Measurements from ENCODE around the gene IL26. TPM values are rescaled to one million over a fixed set of nuclear protein-coding genes. Genes with fewer than 3 reads are reported as not detected.
"Not testable (repeated sequence)": the region's sequence is repeated elsewhere in the genome, so short reads cannot be mapped to it uniquely, and the experiment has no call there.

The IL26 gene
- total RNA-seq, 1 experiment from 2014 or later = not detected

DNA sequence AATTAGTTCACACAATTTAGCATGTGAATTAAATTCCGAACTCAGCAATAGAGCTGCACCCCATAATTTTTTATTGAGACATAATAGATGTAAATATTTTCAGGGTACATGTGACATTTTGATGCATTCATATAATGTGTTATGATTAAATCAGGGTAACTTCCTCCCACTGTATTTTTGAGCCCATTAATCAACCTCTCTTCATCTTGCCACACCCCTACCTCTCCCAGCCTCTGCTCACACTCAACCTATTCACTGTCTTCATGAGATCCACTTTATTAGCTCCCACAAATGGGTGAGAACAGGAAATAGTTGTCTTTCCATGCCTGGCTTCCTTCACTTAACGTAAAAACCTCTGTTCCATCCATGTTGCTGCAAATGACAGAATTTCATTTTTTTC is 14.7 kb downstream of the IL26 start:
- DNase-seq (ENCODE audit: low spot score) = no peak
- in situ Hi-C loops (cut with HindIII; ENCODE audit: low sequenced_read_pairs) = no loop called here

DNA sequence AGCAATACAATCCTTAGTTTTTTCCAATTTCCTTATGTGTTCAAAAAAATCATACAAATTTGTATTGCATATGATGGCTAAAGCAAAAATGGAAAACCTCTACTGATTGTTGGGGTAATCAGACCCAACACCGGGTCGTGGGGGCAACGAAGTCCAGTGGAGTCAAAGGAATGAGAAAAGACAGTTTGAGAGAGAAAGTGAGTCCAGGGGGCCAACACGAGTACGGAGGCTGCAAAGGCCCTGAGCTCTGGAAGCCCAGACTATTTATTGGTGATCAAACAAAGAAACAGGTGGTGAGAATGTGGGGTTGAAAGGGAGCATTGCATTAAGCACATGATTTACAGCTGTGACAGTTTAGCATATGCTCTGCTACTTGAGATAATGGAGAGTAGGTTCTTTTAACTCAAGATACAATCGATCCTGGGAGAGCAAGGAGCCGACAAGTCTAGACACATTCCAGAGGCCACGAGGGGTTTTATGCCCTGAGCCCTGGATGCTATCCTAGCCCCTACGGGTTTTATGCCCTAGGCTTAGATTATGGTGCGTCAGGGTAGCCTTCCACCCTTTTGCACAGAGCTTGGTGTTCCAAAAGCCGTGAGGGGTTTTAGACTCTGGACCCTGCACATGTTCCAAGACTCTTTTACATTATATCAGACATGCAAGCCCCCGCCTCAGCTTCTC is 16.4 kb downstream of the IL26 start:
- in situ Hi-C loops (cut with HindIII; ENCODE audit: low sequenced_read_pairs); DNase-seq (ENCODE audit: low spot score): not testable (repeated sequence)

GRCh38 chr12:68207276-68207675 is 18.3 kb downstream of the IL26 start:
- in situ Hi-C loops (cut with HindIII; ENCODE audit: low sequenced_read_pairs) = no loop called here
- no peak for DNase-seq (ENCODE audit: low spot score)

DNA sequence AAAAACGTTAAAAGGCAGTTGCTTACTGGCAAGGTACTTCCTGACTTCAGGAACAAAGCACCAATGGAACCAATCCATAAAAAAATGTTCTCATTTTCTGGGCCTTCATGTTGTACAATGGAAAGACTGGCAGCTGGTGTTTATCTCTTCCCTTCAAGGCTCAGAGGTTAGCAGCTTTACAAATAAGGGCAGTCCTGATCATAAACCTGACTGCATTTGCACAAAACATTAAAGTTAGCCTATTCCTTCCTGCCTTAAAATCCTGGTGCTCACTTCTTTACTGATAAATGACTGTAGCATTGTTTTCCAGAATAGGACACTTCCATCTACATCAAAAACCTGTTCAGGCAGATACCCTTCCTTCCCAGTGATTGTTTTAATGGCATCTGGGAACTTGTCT is 19.2 kb downstream of the IL26 start:
- no peak for DNase-seq (ENCODE audit: low spot score)
- in situ Hi-C loops (cut with HindIII; ENCODE audit: low sequenced_read_pairs) = no loop called here

DNA sequence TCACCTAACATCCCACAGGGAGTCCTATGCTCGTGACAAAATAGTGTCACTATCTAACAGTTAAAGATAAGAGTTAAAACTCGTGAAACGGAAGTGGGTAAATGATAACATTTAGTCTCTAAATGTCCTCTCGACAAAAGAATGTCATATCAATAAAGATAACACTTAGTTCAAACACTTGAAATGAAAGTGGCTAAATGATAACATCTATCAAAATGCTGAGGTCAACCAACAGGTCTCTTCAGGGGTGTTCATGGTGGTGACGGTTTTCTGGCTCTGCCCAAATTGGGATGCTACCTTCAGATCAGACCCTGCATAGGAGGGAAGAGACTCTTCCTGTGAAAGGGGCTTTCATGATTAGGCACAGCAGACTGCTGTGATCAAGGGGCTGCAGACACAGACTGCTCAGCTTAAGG is 22.1 kb downstream of the IL26 start:
- in situ Hi-C loops (cut with HindIII; ENCODE audit: low sequenced_read_pairs) = no loop called here
- no peak for DNase-seq (ENCODE audit: low spot score)

DNA sequence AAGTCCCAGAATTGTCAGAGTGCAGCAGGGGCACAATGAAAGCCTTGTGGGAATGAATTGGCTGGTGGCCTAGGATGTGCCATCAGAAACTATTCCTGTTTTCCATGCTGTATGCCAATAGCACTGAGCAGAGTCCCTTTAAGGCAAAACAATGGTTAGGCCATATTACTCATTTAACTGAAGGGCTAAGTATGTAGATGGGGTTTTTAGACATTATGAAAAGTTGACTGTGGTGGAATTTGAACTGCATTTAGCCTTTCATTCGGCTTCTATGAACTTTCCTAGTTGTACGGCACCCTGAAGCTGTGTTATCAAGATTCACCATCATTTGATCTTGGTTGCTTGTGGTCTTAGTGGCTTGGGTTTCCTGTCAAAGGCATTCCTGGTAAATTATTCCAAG is 24.8 kb downstream of the IL26 start:
- DNase-seq (ENCODE audit: low spot score) = no peak
- in situ Hi-C loops (cut with HindIII; ENCODE audit: low sequenced_read_pairs) = no loop called here

GRCh38 chr12:68199127-68199526 is 26.5 kb downstream of the IL26 start:
- in situ Hi-C loops (cut with HindIII; ENCODE audit: low sequenced_read_pairs) = no loop called here
- DNase-seq (ENCODE audit: low spot score) = no peak

GRCh38 chr12:68198507-68199086 is 27.0 kb downstream of the IL26 start:
- no peak for DNase-seq (ENCODE audit: low spot score)
- in situ Hi-C loops (cut with HindIII; ENCODE audit: low sequenced_read_pairs) = no loop called here

DNA sequence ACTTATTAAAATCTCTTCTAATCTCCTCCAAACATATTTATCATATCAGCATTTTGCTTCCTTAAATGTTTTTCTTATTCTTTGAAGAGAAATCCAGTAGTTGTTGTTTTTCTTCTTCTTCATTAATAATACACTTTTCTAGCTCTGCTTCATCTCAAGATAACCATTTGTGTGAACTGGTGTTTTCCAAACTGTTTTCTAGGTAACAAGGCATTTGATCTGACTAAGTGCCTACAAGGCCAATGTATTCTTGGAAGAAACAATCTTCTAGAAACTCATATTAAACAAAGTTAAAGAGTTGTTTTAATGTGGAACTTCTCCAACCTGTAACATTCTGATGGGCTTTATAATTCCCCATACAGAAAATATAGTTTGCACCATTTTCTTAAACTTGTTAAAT is 35.3 kb downstream of the IL26 start:
- in situ Hi-C loops (cut with HindIII; ENCODE audit: low sequenced_read_pairs) = no loop called here

DNA sequence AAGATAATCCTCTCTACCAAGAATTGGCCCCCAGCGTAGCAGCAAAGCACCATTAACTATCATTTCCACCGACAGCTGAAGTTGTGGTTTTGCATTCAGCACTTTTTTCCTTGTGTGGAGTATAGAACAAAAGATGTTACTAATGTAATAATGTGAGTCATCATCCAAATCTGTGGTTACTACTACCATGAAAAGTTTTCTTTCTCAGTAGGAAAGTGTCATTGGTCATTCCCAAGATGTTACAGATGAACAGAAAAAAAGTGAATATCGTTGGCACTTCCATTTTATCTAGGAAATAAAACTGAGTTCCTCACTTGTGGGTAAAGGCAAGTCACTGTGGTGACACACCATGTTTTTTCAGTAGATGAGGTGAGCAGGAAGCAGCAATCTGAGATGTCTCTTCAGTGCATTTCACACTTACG is 35.8 kb downstream of the IL26 start:
- in situ Hi-C loops (cut with HindIII; ENCODE audit: low sequenced_read_pairs) = no loop called here
- DNase-seq (ENCODE audit: low spot score) = no peak

More for the DNA sequence above, 35.3 kb downstream of the IL26 start:
- DNase-seq (ENCODE audit: low spot score) = no peak

DNA sequence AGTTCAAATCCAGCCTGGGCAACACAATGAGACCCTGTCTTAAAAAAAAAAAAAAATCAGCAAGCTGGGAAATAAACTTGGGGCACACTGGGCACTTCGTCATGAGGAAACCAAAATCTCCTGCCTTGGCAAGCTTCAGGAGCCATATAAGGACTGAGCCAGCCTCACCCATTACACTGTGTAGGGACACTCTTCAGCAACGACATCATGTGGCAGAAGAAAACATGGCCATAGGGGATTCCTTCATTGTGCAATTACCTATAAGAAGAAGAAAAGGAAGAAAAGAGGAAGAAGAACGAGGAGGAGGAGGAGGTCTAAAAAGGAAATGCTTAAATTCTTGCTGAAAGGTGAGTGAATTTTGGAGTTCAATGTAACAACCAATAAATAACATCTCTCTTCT is 40.0 kb downstream of the IL26 start:
- in situ Hi-C loops (cut with HindIII; ENCODE audit: low sequenced_read_pairs) = no loop called here

GRCh38 chr12:68180792-68181744 is 44.5 kb downstream of the IL26 start:
- in situ Hi-C loops (cut with HindIII; ENCODE audit: low sequenced_read_pairs) = no loop called here
- DNase-seq (ENCODE audit: low spot score) = no peak

More for the DNA sequence above, 40.0 kb downstream of the IL26 start:
- DNase-seq (ENCODE audit: low spot score) = no peak

DNA sequence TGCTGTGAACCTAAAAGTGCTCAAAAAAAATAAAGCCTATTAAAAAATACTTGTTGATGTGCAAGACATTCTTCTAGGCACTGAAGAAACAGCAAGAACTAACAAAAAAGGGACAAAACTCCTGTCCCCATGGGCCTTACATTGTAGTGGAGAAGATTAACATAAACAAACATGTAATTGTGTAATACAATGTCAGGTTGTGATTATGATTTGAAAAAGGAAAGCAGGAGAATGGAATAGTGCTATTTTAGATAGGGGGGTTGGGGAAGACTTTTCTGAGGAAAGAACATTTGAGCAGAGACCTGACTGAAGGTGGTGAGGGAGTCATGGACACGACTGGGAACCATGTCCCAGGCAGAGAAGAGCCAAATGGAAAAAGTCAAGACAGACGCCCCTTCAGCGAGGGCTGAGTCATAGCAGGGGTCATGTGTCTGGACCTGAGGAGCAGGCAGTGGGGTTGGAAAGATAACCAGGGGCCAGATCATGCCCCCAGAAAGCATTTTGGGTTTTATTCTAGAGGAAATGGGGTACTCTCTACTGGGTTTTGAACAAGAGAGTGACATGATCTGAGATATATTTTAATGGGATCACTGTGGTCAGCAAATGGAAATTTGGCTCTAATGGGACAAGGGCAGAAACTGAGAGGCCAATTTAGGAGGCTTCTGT is 46.7 kb downstream of the IL26 start:
- in situ Hi-C loops (cut with HindIII; ENCODE audit: low sequenced_read_pairs) = no loop called here
- no peak for DNase-seq (ENCODE audit: low spot score)

- no peak for DNase-seq (ENCODE audit: low spot score)
- in situ Hi-C loops (cut with HindIII; ENCODE audit: low sequenced_read_pairs) = no loop called here
These were observed 47.4 kb downstream of the IL26 start for GRCh38 chr12:68178184-68178583.

DNA sequence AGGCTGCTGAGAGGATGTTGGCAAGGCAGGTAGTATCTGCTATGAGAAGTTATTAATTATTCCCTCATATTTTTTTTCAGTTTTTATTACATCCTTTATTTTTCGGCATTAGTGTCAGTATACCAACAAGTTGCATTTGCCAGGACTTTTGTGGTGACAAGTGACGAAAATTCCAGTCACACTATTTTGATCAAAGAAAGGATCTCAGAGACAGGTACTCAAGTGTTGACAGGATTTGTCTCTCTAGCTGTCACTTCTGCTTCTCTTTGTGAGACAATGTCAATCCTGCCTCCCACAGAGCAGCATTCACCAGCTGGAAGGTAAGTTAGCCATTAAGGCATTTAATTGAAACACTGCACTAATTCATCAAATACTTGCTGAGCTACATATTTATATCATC is 48.0 kb downstream of the IL26 start:
- in situ Hi-C loops (cut with HindIII; ENCODE audit: low sequenced_read_pairs) = no loop called here

GRCh38 chr12:68176257-68176656 is 49.4 kb downstream of the IL26 start:
- no peak for DNase-seq (ENCODE audit: low spot score)
- in situ Hi-C loops (cut with HindIII; ENCODE audit: low sequenced_read_pairs) = no loop called here

More for the DNA sequence above, 48.0 kb downstream of the IL26 start:
- DNase-seq (ENCODE audit: low spot score) = no peak

GRCh38 chr12:68175557-68176061 is 50.0 kb downstream of the IL26 start:
- DNase-seq (ENCODE audit: low spot score) = no peak
- in situ Hi-C loops (cut with HindIII; ENCODE audit: low sequenced_read_pairs) = no loop called here

- DNase-seq (ENCODE audit: low spot score); in situ Hi-C loops (cut with HindIII; ENCODE audit: low sequenced_read_pairs): not testable (repeated sequence)
These were observed 50.8 kb downstream of the IL26 start for GRCh38 chr12:68174761-68175160.

DNA sequence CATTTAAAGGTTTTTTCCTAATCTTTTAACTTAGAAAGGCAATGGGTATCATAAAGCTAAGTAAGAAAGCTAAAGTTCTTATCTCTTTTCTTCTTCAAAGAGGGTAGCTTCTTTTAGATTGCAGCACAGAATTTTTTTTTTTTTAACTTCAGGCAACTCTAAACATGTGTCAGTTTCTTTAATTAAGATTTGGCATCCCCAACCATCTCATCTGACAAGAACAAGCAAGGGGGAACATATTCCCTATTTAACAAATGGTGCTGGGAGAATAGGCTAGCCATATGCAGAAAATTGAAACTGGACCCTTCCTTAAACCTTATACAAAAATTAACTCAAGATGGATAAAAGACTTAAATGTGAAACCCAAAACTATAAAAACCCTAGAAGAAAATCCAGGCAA is 51.8 kb downstream of the IL26 start:
- in situ Hi-C loops (cut with HindIII; ENCODE audit: low sequenced_read_pairs) = no loop called here
- DNase-seq (ENCODE audit: low spot score) = no peak

All from G401 (cell line).